ENCODE data around the gene C1QTNF7.

The C1QTNF7 gene

GRCh38 chr4:15398732-15399131, 29.1 kb upstream of the C1QTNF7 start:
- H3K4ac ChIP-seq (ENCODE audit: low read length) = no peak overlapping the region
- H3K4me1 ChIP-seq (ENCODE audit: control insufficient read depth in 2 of 2, insufficient read depth in 1 of 2, low read depth in 1 of 2, low read length in 2 of 2) = peaks cover 0 to 5% of the 10 kb centered on the region in 2 donors
- H3K14ac ChIP-seq (ENCODE audit: low read length) = no peak overlapping the region
- H3K79me1 ChIP-seq (ENCODE audit: low read depth, low read length) = no peaks in the 10 kb centered on the region
- DNase-seq (ENCODE audit: low spot score) = no peak
- WGBS, 2 donors (ENCODE audit: extremely low coverage in 2 of 2, insufficient read length in 2 of 2, insufficient replicate concordance in 1 of 2) = no CpG with 5 or more reads among the region's 4 CpGs
- H3K4me3 ChIP-seq (ENCODE audit: low read length in 2 of 2) = no peak overlapping the region
- no peak overlapping the region for H2BK5ac ChIP-seq (ENCODE audit: low read length)
- H3K9me3 ChIP-seq (replicated peaks in 1 of 2; ENCODE audit: control insufficient read depth in 2 of 2, insufficient read depth in 1 of 2, low read depth in 1 of 2, low read length in 2 of 2) = no peaks in the 10 kb centered on the region
- no peak overlapping the region for H3K27ac ChIP-seq (replicated peaks; ENCODE audit: low read length)
- no peaks in the 10 kb centered on the region for H3K27me3 ChIP-seq (ENCODE audit: control insufficient read depth in 3 of 3, insufficient read depth in 3 of 3, low read depth in 1 of 3, low read length in 3 of 3)
- H3K18ac ChIP-seq (ENCODE audit: low read length) = no peak overlapping the region
- H3K36me3 ChIP-seq (replicated peaks in 1 of 2; ENCODE audit: control insufficient read depth in 2 of 2, insufficient read depth in 2 of 2, low read length in 2 of 2) = no peaks in the 10 kb centered on the region
- H3K23ac ChIP-seq (ENCODE audit: low read depth, low read length, poor library complexity) = no peak overlapping the region
- no peak overlapping the region for H4K8ac ChIP-seq (ENCODE audit: low read depth, low read length)
- H2AK5ac ChIP-seq (ENCODE audit: low read depth, low read length) = no peak overlapping the region
- no peak overlapping the region for H4K91ac ChIP-seq (ENCODE audit: low read depth, low read length, poor library complexity)
- H3K4me2 ChIP-seq (ENCODE audit: insufficient read depth, low read length, poor library complexity, severe bottlenecking) = no peak overlapping the region
- H2BK12ac ChIP-seq (ENCODE audit: low read length) = no peak overlapping the region
- no peak overlapping the region for H2AFZ ChIP-seq (ENCODE audit: low read length)
- no peak overlapping the region for H3K9ac ChIP-seq (ENCODE audit: low read depth, low read length, poor library complexity)
- H2BK15ac ChIP-seq (ENCODE audit: low read length) = no peak overlapping the region
- no peak overlapping the region for H2BK120ac ChIP-seq (ENCODE audit: low read depth, low read length)

GRCh38 chr4:15400226-15400625, 27.6 kb upstream of the C1QTNF7 start:
- Histone ChIP-seq H3K4me2 (ENCODE audit: insufficient read depth, low read length, poor library complexity, severe bottlenecking) (no peak overlapping the region), H3K4me3 (ENCODE audit: low read length in 2 of 2) (no peak overlapping the region), H2BK5ac (ENCODE audit: low read length) (no peak overlapping the region), H3K9me3 (replicated peaks in 1 of 2; ENCODE audit: control insufficient read depth in 2 of 2, insufficient read depth in 1 of 2, low read depth in 1 of 2, low read length in 2 of 2) (no peaks in the 10 kb centered on the region), H2BK12ac (ENCODE audit: low read length) (no peak overlapping the region), H2AFZ (ENCODE audit: low read length) (no peak overlapping the region), H3K18ac (ENCODE audit: low read length) (no peak overlapping the region), H3K4ac (ENCODE audit: low read length) (no peak overlapping the region), H3K23ac (ENCODE audit: low read depth, low read length, poor library complexity) (no peak overlapping the region), H3K14ac (ENCODE audit: low read length) (no peak overlapping the region), H4K8ac (ENCODE audit: low read depth, low read length) (no peak overlapping the region), H2BK120ac (ENCODE audit: low read depth, low read length) (no peak overlapping the region), H2AK5ac (ENCODE audit: low read depth, low read length) (no peak overlapping the region), H3K36me3 (replicated peaks in 1 of 2; ENCODE audit: control insufficient read depth in 2 of 2, insufficient read depth in 2 of 2, low read length in 2 of 2) (no peaks in the 10 kb centered on the region), H3K4me1 (ENCODE audit: control insufficient read depth in 2 of 2, insufficient read depth in 1 of 2, low read depth in 1 of 2, low read length in 2 of 2) (peaks cover 0 to 5% of the 10 kb centered on the region in 2 donors), H2BK15ac (ENCODE audit: low read length) (no peak overlapping the region), H3K27ac (replicated peaks; ENCODE audit: low read length) (no peak overlapping the region), H4K91ac (ENCODE audit: low read depth, low read length, poor library complexity) (no peak overlapping the region), H3K27me3 (ENCODE audit: control insufficient read depth in 3 of 3, insufficient read depth in 3 of 3, low read depth in 1 of 3, low read length in 3 of 3) (no peaks in the 10 kb centered on the region), H3K9ac (ENCODE audit: low read depth, low read length, poor library complexity) (no peak overlapping the region), H3K79me1 (ENCODE audit: low read depth, low read length) (no peaks in the 10 kb centered on the region)
- no peak for DNase-seq (ENCODE audit: low spot score)
- WGBS, 2 donors (ENCODE audit: extremely low coverage in 2 of 2, insufficient read length in 2 of 2, insufficient replicate concordance in 1 of 2) = no CpG with 5 or more reads among the region's 3 CpGs

GRCh38 chr4:15400981-15401671, 26.7 kb upstream of the C1QTNF7 start:
- Histone ChIP-seq H2BK15ac (ENCODE audit: low read length) (no peak overlapping the region), H4K8ac (ENCODE audit: low read depth, low read length) (no peak overlapping the region), H3K27ac (replicated peaks; ENCODE audit: low read length) (no peak overlapping the region), H2BK120ac (ENCODE audit: low read depth, low read length) (no peak overlapping the region), H3K27me3 (ENCODE audit: control insufficient read depth in 3 of 3, insufficient read depth in 3 of 3, low read depth in 1 of 3, low read length in 3 of 3) (no peaks in the 10 kb centered on the region), H3K18ac (ENCODE audit: low read length) (no peak overlapping the region), H3K23ac (ENCODE audit: low read depth, low read length, poor library complexity) (no peak overlapping the region), H3K36me3 (replicated peaks in 1 of 2; ENCODE audit: control insufficient read depth in 2 of 2, insufficient read depth in 2 of 2, low read length in 2 of 2) (no peaks in the 10 kb centered on the region), H3K9me3 (replicated peaks in 1 of 2; ENCODE audit: control insufficient read depth in 2 of 2, insufficient read depth in 1 of 2, low read depth in 1 of 2, low read length in 2 of 2) (no peaks in the 10 kb centered on the region), H2BK5ac (ENCODE audit: low read length) (no peak overlapping the region), H3K4me3 (ENCODE audit: low read length in 2 of 2) (no peak overlapping the region), H2AFZ (ENCODE audit: low read length) (no peak overlapping the region), H3K4me1 (ENCODE audit: control insufficient read depth in 2 of 2, insufficient read depth in 1 of 2, low read depth in 1 of 2, low read length in 2 of 2) (peaks cover 0 to 5% of the 10 kb centered on the region in 2 donors), H2BK12ac (ENCODE audit: low read length) (no peak overlapping the region), H3K14ac (ENCODE audit: low read length) (no peak overlapping the region), H4K91ac (ENCODE audit: low read depth, low read length, poor library complexity) (no peak overlapping the region), H3K9ac (ENCODE audit: low read depth, low read length, poor library complexity) (no peak overlapping the region), H3K79me1 (ENCODE audit: low read depth, low read length) (no peaks in the 10 kb centered on the region), H3K4ac (ENCODE audit: low read length) (no peak overlapping the region), H3K4me2 (ENCODE audit: insufficient read depth, low read length, poor library complexity, severe bottlenecking) (no peak overlapping the region), H2AK5ac (ENCODE audit: low read depth, low read length) (no peak overlapping the region)
- no CpG with 5 or more reads among the region's 9 CpGs for WGBS, 2 donors (ENCODE audit: extremely low coverage in 2 of 2, insufficient read length in 2 of 2, insufficient replicate concordance in 1 of 2)
- no peak for DNase-seq (ENCODE audit: low spot score)

- DNase-seq (ENCODE audit: low spot score) = no peak
- Histone ChIP-seq H3K4me2 (ENCODE audit: insufficient read depth, low read length, poor library complexity, severe bottlenecking) (no peak overlapping the region), H3K4me3 (ENCODE audit: low read length in 2 of 2) (no peak overlapping the region), H3K23ac (ENCODE audit: low read depth, low read length, poor library complexity) (no peak overlapping the region), H3K4ac (ENCODE audit: low read length) (no peak overlapping the region), H2AFZ (ENCODE audit: low read length) (no peak overlapping the region), H3K9me3 (replicated peaks in 1 of 2; ENCODE audit: control insufficient read depth in 2 of 2, insufficient read depth in 1 of 2, low read depth in 1 of 2, low read length in 2 of 2) (no peaks in the 10 kb centered on the region), H3K18ac (ENCODE audit: low read length) (no peak overlapping the region), H3K36me3 (replicated peaks in 1 of 2; ENCODE audit: control insufficient read depth in 2 of 2, insufficient read depth in 2 of 2, low read length in 2 of 2) (no peaks in the 10 kb centered on the region), H3K9ac (ENCODE audit: low read depth, low read length, poor library complexity) (no peak overlapping the region), H2BK5ac (ENCODE audit: low read length) (no peak overlapping the region), H2BK12ac (ENCODE audit: low read length) (no peak overlapping the region), H2AK5ac (ENCODE audit: low read depth, low read length) (no peak overlapping the region), H3K79me1 (ENCODE audit: low read depth, low read length) (no peaks in the 10 kb centered on the region), H2BK120ac (ENCODE audit: low read depth, low read length) (no peak overlapping the region), H4K8ac (ENCODE audit: low read depth, low read length) (no peak overlapping the region), H3K14ac (ENCODE audit: low read length) (no peak overlapping the region), H3K27me3 (ENCODE audit: control insufficient read depth in 3 of 3, insufficient read depth in 3 of 3, low read depth in 1 of 3, low read length in 3 of 3) (no peaks in the 10 kb centered on the region), H3K4me1 (ENCODE audit: control insufficient read depth in 2 of 2, insufficient read depth in 1 of 2, low read depth in 1 of 2, low read length in 2 of 2) (peaks cover 0 to 5% of the 10 kb centered on the region in 2 donors), H3K27ac (replicated peaks; ENCODE audit: low read length) (no peak overlapping the region), H2BK15ac (ENCODE audit: low read length) (no peak overlapping the region), H4K91ac (ENCODE audit: low read depth, low read length, poor library complexity) (no peak overlapping the region)
- no CpG with 5 or more reads among the region's 2 CpGs for WGBS, 2 donors (ENCODE audit: extremely low coverage in 2 of 2, insufficient read length in 2 of 2, insufficient replicate concordance in 1 of 2)
Observed at GRCh38 chr4:15402146-15402545, 25.7 kb upstream of the C1QTNF7 start.
